Naive thymus-derived CD4-positive, alpha-beta T cell (primary cell): ENCODE results near the gene EIF4EBP2. TPM values are rescaled to one million over a fixed set of nuclear protein-coding genes. Genes with fewer than 3 reads are reported as not detected.

ENCODE experiments used
- ATAC-seq: fragments of 150-1000 bp; cut with Tn5 transposase; 2 replicates; pipeline ENCODE4 v1.10.0; 2021; ENCODE audit warnings: mild to moderate bottlenecking, moderate library complexity
- CTCF ChIA-PET: fragments of 350-600 bp; sonication (Branson Sonifier 250); formaldehyde crosslinking; loops from one replicate; lab custom pipeline; 2021; ENCODE audit warnings: antibody characterized with exemption; lab: Charles Lee
- POLR2A ChIA-PET: fragments of 350-600 bp; sonication (Branson Sonifier 250); formaldehyde crosslinking; loops from one replicate; lab custom pipeline; 2021; ENCODE audit warnings: antibody characterized with exemption, inconsistent platforms; lab: Charles Lee
- DNase-seq, 9 donors: peaks; one replicate each; pipeline versions ENCODE4 v3.0.0 to v3.0.0-alpha.2; 2020 to 2022; ENCODE audit warnings: mixed read lengths in 1 of 9
- H3K27ac ChIP-seq: one replicate; pipeline ENCODE4 v1.7.0; 2013; ENCODE audit warnings: mild to moderate bottlenecking, low read depth, low read length, moderate library complexity
- H3K27me3 ChIP-seq, 2 donors: one replicate each; pipeline ENCODE4 v1.7.0; 2013; ENCODE audit warnings: low read length in 2 of 2, mild to moderate bottlenecking in 2 of 2, moderate library complexity in 2 of 2; ENCODE audit not compliant: control insufficient read depth in 2 of 2, insufficient read depth in 2 of 2
- H3K36me3 ChIP-seq, 3 experiments: 1 replicate in 2 of 3; 2 replicates in 1 of 3; pipeline ENCODE4 v1.7.0; 2013; ENCODE audit warnings: low read length in 3 of 3, mild to moderate bottlenecking in 3 of 3, moderate library complexity in 1 of 3; ENCODE audit not compliant: insufficient read depth in 3 of 3, control insufficient read depth in 2 of 3
- H3K4me1 ChIP-seq, 2 donors: one replicate each; pipeline ENCODE4 v1.7.0; 2013; ENCODE audit warnings: low read length in 2 of 2, mild to moderate bottlenecking in 2 of 2, moderate library complexity in 1 of 2; ENCODE audit not compliant: control insufficient read depth in 2 of 2, insufficient read depth in 2 of 2
- H3K4me3 ChIP-seq: 2 replicates; pipeline ENCODE4 v1.7.0; 2013; ENCODE audit warnings: mild to moderate bottlenecking, low read length
- H3K9me3 ChIP-seq, 3 experiments: 1 replicate in 2 of 3; 2 replicates in 1 of 3; pipeline ENCODE4 v1.7.0; 2013; ENCODE audit warnings: low read length in 3 of 3; ENCODE audit not compliant: control insufficient read depth in 2 of 3
- H3K27ac Mint-ChIP-seq, 9 donors: one replicate each; pipeline ENCODE4 v1.8.0; 2020 to 2022; ENCODE audit warnings: mixed read lengths in 9 of 9, mild to moderate bottlenecking in 8 of 9, moderate library complexity in 5 of 9, inconsistent platforms in 2 of 9
- H3K27me3 Mint-ChIP-seq, 5 donors: one replicate each; pipeline ENCODE4 v1.8.0; 2021 to 2022; ENCODE audit warnings: mixed read lengths in 5 of 5, mild to moderate bottlenecking in 1 of 5
- H3K36me3 Mint-ChIP-seq, 5 donors: one replicate each; pipeline ENCODE4 v1.8.0; 2020 to 2022; ENCODE audit warnings: mixed read lengths in 5 of 5, mild to moderate bottlenecking in 3 of 5, inconsistent platforms in 1 of 5
- H3K4me1 Mint-ChIP-seq, 7 donors: one replicate each; pipeline ENCODE4 v1.8.0; 2020 to 2022; ENCODE audit warnings: mixed read lengths in 7 of 7, mild to moderate bottlenecking in 3 of 7, inconsistent platforms in 1 of 7
- H3K4me3 Mint-ChIP-seq, 10 donors: one replicate each; pipeline ENCODE4 v1.8.0; 2020 to 2022; ENCODE audit warnings: mild to moderate bottlenecking in 10 of 10, mixed read lengths in 10 of 10, moderate library complexity in 6 of 10, inconsistent platforms in 2 of 10
- H3K9me3 Mint-ChIP-seq, 11 donors: one replicate each; pipeline ENCODE4 v1.8.0; 2020 to 2022; ENCODE audit warnings: mixed read lengths in 11 of 11, mild to moderate bottlenecking in 4 of 11, inconsistent platforms in 1 of 11, moderate library complexity in 1 of 11
- intact Hi-C, 2 donors: fragments of 100-400 bp; cut with micrococcal nuclease; formaldehyde crosslinking; loops; one replicate each; pipeline ENCODE4 v1.15.1; 2023
- polyA plus RNA-seq, 2 donors: library from polyadenylated mRNA; unstranded; fragments of 300-500 nt; fragmentation: Illumina TruSeq; gene quantifications; one replicate each; pipeline ENCODE4 v1.2.3, GENCODE V29; 2021
- total RNA-seq, 6 experiments: library from RNA in 5 of 6; stranded (reverse) in 5 of 6; gene quantifications; 1 replicate in 5 of 6; 2 replicates in 1 of 6; pipeline ENCODE4 v1.2.3 and lab custom pipeline; 2021 to 2026

EIF4EBP2 gene
- total and polyA plus RNA-seq, 7 experiments from 2014 or later = 33.5 to 54.3 (median 47.8) TPM

GRCh38 chr10:70405037-70405824 is 1.3 kb downstream of the EIF4EBP2 start:
- Histone ChIP-seq H3K27ac (peak overlapping the region; percentile 86), H3K9me3 (no peaks in the 10 kb centered on the region), H3K27me3 (no peaks in the 10 kb centered on the region), H3K4me3 (peak overlapping the region; percentile 82), H3K36me3 (no peaks in the 10 kb centered on the region), H3K4me1 (peaks cover 13 to 24% of the 10 kb centered on the region in 2 donors)
- DNase-seq (peak in 4 of 9 donors; percentile 7 to 31 (median 16)), ATAC-seq (peak; percentile 51)
- Mint-ChIP-seq H3K9me3 (no peaks in the 10 kb centered on the region), H3K4me3 (peak overlapping the region; percentile 91 to 99 (median 96)), H3K27me3 (no peaks in the 10 kb centered on the region), H3K36me3 (peaks cover 4 to 18% (median 9%) of the 10 kb centered on the region in 5 donors), H3K27ac (peak overlapping the region; percentile 88 to 97 (median 94)), H3K4me1 (peaks cover 39 to 63% (median 53%) of the 10 kb centered on the region in 7 donors)
- CTCF ChIA-PET = interaction anchor here (0.8 to 1.0 kb wide), 3 partner anchors 8 to 41 kb away, joined by 3 to 4 read pairs (median 3); no protein-coding TSS in a partner anchor
- POLR2A ChIA-PET = interaction anchor here (0.8 to 2.8 kb wide), 11 partner anchors 7 to 259 kb away, joined by 3 to 13 read pairs (median 7); partner anchors contain the start of genes LRRC20, SAR1A and TYSND1
- intact Hi-C loops = loop anchor here in 1 of 2 donors (2.0 to 10.0 kb wide), 5 partner anchors 14 to 1080 kb away; partner anchors contain the start of gene PCBD1

- H3K27ac Mint-ChIP-seq = peak overlapping the region in 3 of 9 donors; percentile 4 to 75 (median 20)
- H3K4me1 ChIP-seq = peaks cover 16 to 30% of the 10 kb centered on the region in 2 donors
- H3K4me1 Mint-ChIP-seq = peaks cover 50 to 77% (median 75%) of the 10 kb centered on the region in 7 donors
- H3K4me3 ChIP-seq = no peak overlapping the region
- no peaks in the 10 kb centered on the region for H3K9me3 Mint-ChIP-seq
- no peaks in the 10 kb centered on the region for H3K27me3 Mint-ChIP-seq
- peaks cover 0 to 3% (median 0%) of the 10 kb centered on the region in 3 experiments for H3K36me3 ChIP-seq
- H3K27me3 ChIP-seq = no peaks in the 10 kb centered on the region
- H3K4me3 Mint-ChIP-seq = peak overlapping the region in 3 of 10 donors; percentile 1 to 8 (median 6)
- intact Hi-C loops = loop anchor here in 1 of 2 donors (10.0 kb wide), 2 partner anchors 475 to 1085 kb away; partner anchors contain the start of gene PCBD1
- no peak overlapping the region for H3K27ac ChIP-seq
- POLR2A ChIA-PET = interaction anchor here (0.6 kb wide), 1 partner anchor 228 kb away, joined by 3 read pairs; no protein-coding TSS in a partner anchor
- H3K36me3 Mint-ChIP-seq = peaks cover 4 to 26% (median 13%) of the 10 kb centered on the region in 5 donors
- no peaks in the 10 kb centered on the region for H3K9me3 ChIP-seq
- DNase-seq (no peak), ATAC-seq (no peak)
- CTCF ChIA-PET = no interaction called here
These were observed 5.8 kb downstream of the EIF4EBP2 start for GRCh38 chr10:70409772-70410171.

- no peak for DNase-seq
- H3K27me3 Mint-ChIP-seq = no peaks in the 10 kb centered on the region
- peak overlapping the region in 3 of 9 donors; percentile 12 to 39 (median 38) for H3K27ac Mint-ChIP-seq
- no peak overlapping the region for H3K4me3 ChIP-seq
- intact Hi-C loops = no loop called here
- H3K9me3 Mint-ChIP-seq = peaks cover 0 to 2% (median 0%) of the 10 kb centered on the region in 11 donors
- peaks cover 4 to 33% (median 19%) of the 10 kb centered on the region in 5 donors for H3K36me3 Mint-ChIP-seq
- peaks cover 48 to 76% (median 73%) of the 10 kb centered on the region in 7 donors for H3K4me1 Mint-ChIP-seq
- peak overlapping the region in 1 of 10 donors; percentile 15 for H3K4me3 Mint-ChIP-seq
- peaks cover 0 to 3% (median 0%) of the 10 kb centered on the region in 3 experiments for H3K36me3 ChIP-seq
- peaks cover 13 to 23% of the 10 kb centered on the region in 2 donors for H3K4me1 ChIP-seq
- no peak overlapping the region for H3K27ac ChIP-seq
- ATAC-seq = no peak
- ChIA-PET CTCF (no interaction called here), POLR2A (no interaction called here)
- H3K9me3 ChIP-seq = no peaks in the 10 kb centered on the region
- no peaks in the 10 kb centered on the region for H3K27me3 ChIP-seq
These were observed 6.7 kb downstream of the EIF4EBP2 start for GRCh38 chr10:70410608-70411007.

- ChIA-PET CTCF (no interaction called here), POLR2A (interaction anchor here (0.7 to 1.7 kb wide), 2 partner anchors 8 to 242 kb away, joined by 5 to 13 read pairs; partner anchors contain the start of genes EIF4EBP2 and SAR1A)
- no peaks in the 10 kb centered on the region for H3K27me3 ChIP-seq
- no peaks in the 10 kb centered on the region for H3K27me3 Mint-ChIP-seq
- peak overlapping the region in 3 of 9 donors; percentile 13 to 44 (median 38) for H3K27ac Mint-ChIP-seq
- H3K36me3 ChIP-seq = peaks cover 0 to 3% (median 0%) of the 10 kb centered on the region in 3 experiments
- H3K4me1 Mint-ChIP-seq = peaks cover 38 to 75% (median 71%) of the 10 kb centered on the region in 7 donors
- ATAC-seq (no peak), DNase-seq (no peak)
- peak overlapping the region in 1 of 10 donors; percentile 29 for H3K4me3 Mint-ChIP-seq
- no peak overlapping the region for H3K4me3 ChIP-seq
- H3K9me3 Mint-ChIP-seq = peaks cover 0 to 2% (median 0%) of the 10 kb centered on the region in 11 donors
- H3K27ac ChIP-seq = no peak overlapping the region
- peaks cover 4 to 38% (median 26%) of the 10 kb centered on the region in 5 donors for H3K36me3 Mint-ChIP-seq
- no peaks in the 10 kb centered on the region for H3K9me3 ChIP-seq
- peaks cover 3 to 12% of the 10 kb centered on the region in 2 donors for H3K4me1 ChIP-seq
- intact Hi-C loops = no loop called here
These were observed 8.4 kb downstream of the EIF4EBP2 start for GRCh38 chr10:70412356-70412755.

- ATAC-seq = no peak
- H3K4me3 Mint-ChIP-seq = no peak overlapping the region
- intact Hi-C loops = no loop called here
These were observed 13.6 kb downstream of the EIF4EBP2 start for GRCh38 chr10:70417568-70417967.

GRCh38 chr10:70418229-70418628 is 14.3 kb downstream of the EIF4EBP2 start:
- intact Hi-C loops = loop anchor here in 1 of 2 donors (2.0 kb wide), 1 partner anchor 13 kb away; the partner anchor contains the start of gene EIF4EBP2
- POLR2A ChIA-PET = interaction anchor here (1.4 to 2.2 kb wide), 2 partner anchors 12 to 14 kb away, joined by 4 to 12 read pairs; partner anchors contain the start of gene EIF4EBP2

More at GRCh38 chr10:70417568-70417967, 13.6 kb downstream of the EIF4EBP2 start:
- Histone ChIP-seq H3K27ac (peak overlapping the region; percentile 3), H3K4me3 (no peak overlapping the region), H3K4me1 (peaks cover 0 to 3% of the 10 kb centered on the region in 2 donors), H3K9me3 (no peaks in the 10 kb centered on the region), H3K36me3 (peaks cover 7 to 33% (median 9%) of the 10 kb centered on the region in 3 experiments), H3K27me3 (no peaks in the 10 kb centered on the region)
- Mint-ChIP-seq H3K36me3 (peaks cover 6 to 46% (median 23%) of the 10 kb centered on the region in 5 donors), H3K9me3 (peaks cover 0 to 2% (median 0%) of the 10 kb centered on the region in 11 donors), H3K4me1 (peaks cover 19 to 40% (median 35%) of the 10 kb centered on the region in 7 donors), H3K27me3 (no peaks in the 10 kb centered on the region), H3K27ac (peak overlapping the region in 4 of 9 donors; percentile 12 to 37 (median 30))
- ChIA-PET CTCF (no interaction called here), POLR2A (interaction anchor here (2.2 kb wide), 1 partner anchor 13 kb away, joined by 12 read pairs; the partner anchor contains the start of gene EIF4EBP2)
- no peak for DNase-seq

More at GRCh38 chr10:70418229-70418628, 14.3 kb downstream of the EIF4EBP2 start:
- H3K27ac ChIP-seq = no peak overlapping the region
- no peak overlapping the region for H3K4me3 Mint-ChIP-seq
- H3K36me3 Mint-ChIP-seq = peaks cover 12 to 49% (median 29%) of the 10 kb centered on the region in 5 donors
- H3K4me1 Mint-ChIP-seq = peaks cover 19 to 34% (median 31%) of the 10 kb centered on the region in 7 donors
- H3K4me3 ChIP-seq = no peak overlapping the region
- no peaks in the 10 kb centered on the region for H3K27me3 Mint-ChIP-seq
- DNase-seq = no peak
- no peak for ATAC-seq
- no peaks in the 10 kb centered on the region for H3K9me3 ChIP-seq
- no peaks in the 10 kb centered on the region for H3K27me3 ChIP-seq
- H3K27ac Mint-ChIP-seq = peak overlapping the region in 7 of 9 donors; percentile 8 to 84 (median 37)
- peaks cover 0 to 2% (median 0%) of the 10 kb centered on the region in 11 donors for H3K9me3 Mint-ChIP-seq
- peaks cover 7 to 39% (median 11%) of the 10 kb centered on the region in 3 experiments for H3K36me3 ChIP-seq
- H3K4me1 ChIP-seq = no peaks in the 10 kb centered on the region
- CTCF ChIA-PET = no interaction called here
